ENCODE data around the gene PADI2. TPM values are rescaled to one million over a fixed set of nuclear protein-coding genes. Genes with fewer than 3 reads are reported as not detected.

The PADI2 gene
- total and polyA plus RNA-seq, 2 donors (not counting 3 experiments of a cell fraction or from before 2014, with no cell fraction given), result not detected

DNA sequence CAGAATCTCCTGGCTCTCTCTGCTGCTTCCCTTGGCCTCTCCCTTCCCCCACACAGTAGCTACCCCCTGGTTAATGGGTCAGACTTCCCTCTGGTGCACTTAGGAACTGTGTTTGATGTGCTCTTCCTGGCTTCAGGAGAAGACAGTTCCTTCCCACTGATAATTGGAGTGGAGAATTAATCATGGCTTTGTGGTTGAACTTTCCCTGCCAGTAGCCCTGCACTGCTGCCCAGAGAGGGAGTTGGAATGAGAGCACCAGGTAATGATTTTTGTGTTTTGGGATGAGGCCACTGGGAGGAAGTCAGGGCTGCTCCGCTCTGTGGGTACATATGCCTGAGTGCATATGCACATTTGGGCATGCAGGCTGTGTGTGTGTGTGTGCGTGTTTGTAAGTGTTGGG, 39.7 kb upstream of the PADI2 start:
- Histone ChIP-seq H3K9me3 (replicated peaks; ENCODE audit: control insufficient read depth, insufficient read depth, low read length) (no peaks in the 10 kb centered on the region), H3K4me2 (ENCODE audit: insufficient read depth, low read length) (no peak overlapping the region), H3K9me1 (replicated peaks; ENCODE audit: control insufficient read depth, extremely low read depth, insufficient read depth, low read length) (no peaks in the 10 kb centered on the region), H4K20me1 (replicated peaks; ENCODE audit: control insufficient read depth, extremely low read depth, insufficient read depth, low read length) (no peaks in the 10 kb centered on the region), H3K27ac (ENCODE audit: insufficient read depth, low read depth, low read length) (no peak overlapping the region), H3K4me3 (replicated peaks in 1 of 3; ENCODE audit: insufficient read depth in 1 of 3, low read depth in 1 of 3, low read length in 3 of 3) (no peak overlapping the region), H2AFZ (ENCODE audit: low read depth, low read length) (no peak overlapping the region), H3K79me2 (ENCODE audit: control insufficient read depth, insufficient read depth, low read length) (no peaks in the 10 kb centered on the region), H3K9ac (replicated peaks; ENCODE audit: extremely low read depth, insufficient read depth, low read length) (no peak overlapping the region), H3K27me3 (ENCODE audit: control insufficient read depth in 2 of 2, insufficient read depth in 2 of 2, low read length in 2 of 2) (no peaks in the 10 kb centered on the region), H3K36me3 (ENCODE audit: control insufficient read depth in 2 of 2, extremely low read depth in 1 of 2, insufficient read depth in 2 of 2, low read length in 2 of 2) (no peaks in the 10 kb centered on the region), H3K4me1 (ENCODE audit: control insufficient read depth, extremely low read depth, insufficient read depth, low read length) (no peaks in the 10 kb centered on the region)
- intact Hi-C loops (cut with micrococcal nuclease) (no loop called here), dilution Hi-C loops (cut with MboI; ENCODE audit: extremely low pct_ligation_motif_present, low sequenced_read_pairs) (no loop called here)
- no peak for TF ChIP-seq POLR2AphosphoS5 (IDR thresholded peaks at IDR 0.05; ENCODE audit: insufficient read depth, low read depth, low read length)
- TF ChIP-seq POLR2A (IDR thresholded peaks at IDR 0.05; ENCODE audit: low read depth, low read length), result no peak
- TF ChIP-seq EZH2 (IDR thresholded peaks at IDR 0.05; ENCODE audit: borderline replicate concordance, low read depth, low read length, severe bottlenecking), result no peak
- TF ChIP-seq, protein P1, sequence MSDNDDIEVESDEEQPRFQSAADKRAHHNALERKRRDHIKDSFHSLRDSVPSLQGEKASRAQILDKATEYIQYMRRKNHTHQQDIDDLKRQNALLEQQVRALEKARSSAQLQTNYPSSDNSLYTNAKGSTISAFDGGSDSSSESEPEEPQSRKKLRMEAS (IDR thresholded peaks at IDR 0.05; ENCODE audit: insufficient read depth, insufficient read length), result no peak
- TF ChIP-seq GATA2 (IDR thresholded peaks at IDR 0.05; ENCODE audit: insufficient read depth, insufficient read length, low read depth, low read length), result no peak
- TF ChIP-seq, protein P2, sequence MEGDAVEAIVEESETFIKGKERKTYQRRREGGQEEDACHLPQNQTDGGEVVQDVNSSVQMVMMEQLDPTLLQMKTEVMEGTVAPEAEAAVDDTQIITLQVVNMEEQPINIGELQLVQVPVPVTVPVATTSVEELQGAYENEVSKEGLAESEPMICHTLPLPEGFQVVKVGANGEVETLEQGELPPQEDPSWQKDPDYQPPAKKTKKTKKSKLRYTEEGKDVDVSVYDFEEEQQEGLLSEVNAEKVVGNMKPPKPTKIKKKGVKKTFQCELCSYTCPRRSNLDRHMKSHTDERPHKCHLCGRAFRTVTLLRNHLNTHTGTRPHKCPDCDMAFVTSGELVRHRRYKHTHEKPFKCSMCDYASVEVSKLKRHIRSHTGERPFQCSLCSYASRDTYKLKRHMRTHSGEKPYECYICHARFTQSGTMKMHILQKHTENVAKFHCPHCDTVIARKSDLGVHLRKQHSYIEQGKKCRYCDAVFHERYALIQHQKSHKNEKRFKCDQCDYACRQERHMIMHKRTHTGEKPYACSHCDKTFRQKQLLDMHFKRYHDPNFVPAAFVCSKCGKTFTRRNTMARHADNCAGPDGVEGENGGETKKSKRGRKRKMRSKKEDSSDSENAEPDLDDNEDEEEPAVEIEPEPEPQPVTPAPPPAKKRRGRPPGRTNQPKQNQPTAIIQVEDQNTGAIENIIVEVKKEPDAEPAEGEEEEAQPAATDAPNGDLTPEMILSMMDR (IDR thresholded peaks at IDR 0.05; ENCODE audit: extremely low read depth in 1 of 2, insufficient read depth in 1 of 2, low read depth in 1 of 2, low read length in 2 of 2), result no peak
- no peak for TF ChIP-seq MYC (IDR thresholded peaks at IDR 0.05; ENCODE audit: low read depth, low read length)
- no peak for TF ChIP-seq JUN (IDR thresholded peaks at IDR 0.05; ENCODE audit: borderline replicate concordance, insufficient read depth, insufficient read length, low read depth)
- no peak for TF ChIP-seq FOS (IDR thresholded peaks at IDR 0.05; ENCODE audit: borderline replicate concordance, insufficient read depth, low read length)
- ChIA-PET CTCF (no interaction called here), POLR2A (no interaction called here)
- no peak for FAIRE-seq
- DNase-seq (ENCODE audit: low read depth, low spot score), result no peak
- BruUV-seq (replicated peaks), result no TSS peak
